NCI-H748 treated with DMSO at 0.1 percent for 48 hours (cell line): ENCODE results near the gene JHY.
"Not testable (repeated sequence)": the region's sequence is repeated elsewhere in the genome, so short reads cannot be mapped to it uniquely, and the experiment has no call there.

Source experiments
- DNase-seq: peaks from one replicate; lab custom pipeline; 2025; lab: John Stamatoyannopoulos, UW

Gene JHY

DNA sequence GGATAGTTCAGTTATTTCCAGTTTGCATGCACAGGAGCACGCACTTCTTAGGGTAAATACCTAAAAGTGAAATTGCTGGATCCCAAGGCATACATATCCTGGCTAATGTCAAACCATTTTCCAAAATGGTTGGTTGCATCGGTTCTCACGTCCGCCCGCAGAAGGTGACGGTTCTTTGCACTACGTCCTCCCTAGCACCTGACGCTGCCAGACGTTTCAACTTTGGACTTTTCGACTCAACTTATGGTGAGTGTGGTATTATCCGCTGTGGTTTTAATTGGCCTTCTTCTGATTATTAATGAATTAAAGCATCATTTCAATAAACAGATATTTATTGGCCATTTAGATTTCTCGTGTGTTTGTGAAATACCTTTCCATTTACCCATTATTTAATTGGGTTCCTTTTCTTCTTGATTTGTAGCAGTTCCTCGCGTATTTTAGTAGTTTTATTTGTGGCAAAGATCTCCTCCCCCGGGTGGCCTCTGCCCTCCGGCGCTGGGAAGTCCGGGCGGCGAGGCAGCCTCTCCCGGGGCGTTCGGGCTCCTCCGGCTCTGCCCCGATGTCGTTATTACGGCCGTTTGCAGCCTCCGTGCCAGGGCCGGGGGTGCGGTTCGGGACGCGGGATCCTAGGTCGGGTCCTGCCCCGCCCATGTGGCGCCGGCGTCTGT is at the start of gene JHY:
Gene JHY (plus strand): TSS at position 571 of the 668 bp plus-strand sequence. CDS start 3,091 bp downstream, outside the sequence.
- DNase-seq, result no peak

DNA sequence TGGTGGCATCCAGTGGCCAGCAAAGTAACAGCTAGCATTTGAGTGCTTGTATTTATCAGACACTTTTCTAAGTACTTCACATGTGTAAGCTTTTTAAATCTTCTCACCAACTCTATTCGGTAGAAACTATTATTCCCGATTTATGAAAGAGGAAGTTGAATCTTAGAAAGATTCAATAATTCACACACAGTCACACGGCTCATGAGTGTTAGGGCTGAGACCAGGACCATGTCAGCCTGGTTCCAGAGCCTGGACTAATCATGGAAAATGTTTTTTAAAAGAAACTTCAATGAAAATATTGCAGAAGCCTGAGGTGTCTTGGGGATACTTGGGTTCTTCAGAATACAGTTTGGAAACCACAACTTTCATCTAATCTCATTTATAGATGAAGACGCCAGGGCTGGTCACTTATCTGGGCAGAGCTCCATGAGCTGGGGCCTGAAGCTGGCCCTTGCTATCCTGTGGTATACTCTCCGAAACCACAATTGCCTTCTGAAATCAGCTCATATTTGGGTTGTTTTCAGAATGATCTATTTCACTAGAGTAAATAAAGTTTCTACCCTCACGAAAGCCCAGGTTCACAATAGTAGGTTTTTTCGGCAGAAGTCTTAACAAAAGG is 48.6 kb upstream of the JHY start:
- DNase-seq, result no peak

GRCh38 chr11:122836916-122837315 is 45.6 kb upstream of the JHY start:
- no peak for DNase-seq

- DNase-seq, result no peak
Observed at GRCh38 chr11:122837528-122838346, 44.8 kb upstream of the JHY start.

- DNase-seq, result peak; percentile 38
Observed at GRCh38 chr11:122843281-122844141, 39.0 kb upstream of the JHY start.

- no peak for DNase-seq
Observed at GRCh38 chr11:122847466-122847865, 35.1 kb upstream of the JHY start.

DNA sequence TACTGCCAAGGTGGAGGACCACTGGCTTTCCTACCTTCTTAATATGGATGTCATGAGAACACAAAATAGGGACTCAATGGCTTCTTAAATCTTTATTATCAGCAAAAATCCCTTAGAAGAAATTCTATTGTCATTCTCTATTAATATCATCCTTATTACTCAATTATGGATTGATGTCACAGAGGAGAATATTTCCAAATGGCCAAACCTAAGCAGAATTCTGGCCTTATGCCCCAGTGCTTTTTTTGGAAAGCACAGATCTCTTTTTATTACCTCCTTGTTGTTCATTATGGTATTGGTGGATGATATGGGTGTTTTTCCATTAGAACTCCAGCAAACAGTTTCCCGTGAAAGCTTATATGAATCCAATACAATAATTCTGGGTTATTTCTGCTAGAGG is 34.4 kb upstream of the JHY start:
- no peak for DNase-seq

DNA sequence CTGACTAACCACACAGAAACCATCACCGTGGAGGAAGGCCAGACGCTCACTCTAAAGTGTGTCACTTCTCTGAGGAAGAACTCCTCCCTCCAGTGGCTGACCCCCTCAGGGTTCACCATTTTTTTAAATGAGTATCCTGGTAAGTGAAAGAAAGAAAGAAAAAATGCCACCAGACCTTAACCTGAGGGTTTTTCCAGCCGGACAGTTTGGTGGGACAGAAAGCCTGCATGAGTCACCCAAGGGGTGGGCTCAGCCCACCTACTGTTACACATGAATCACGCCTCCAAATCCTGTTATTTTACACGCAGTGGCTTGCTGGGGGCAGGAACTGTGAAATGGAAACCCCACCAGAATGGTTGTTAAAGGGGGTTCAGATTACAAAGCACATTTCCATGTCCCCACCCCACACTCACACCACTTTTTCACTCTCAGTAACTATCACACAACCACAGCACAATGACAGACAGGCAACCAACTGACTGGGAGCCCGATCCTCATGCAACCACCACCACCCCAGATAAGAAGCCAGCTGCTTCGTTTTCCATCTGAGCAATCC is 32.4 kb upstream of the JHY start:
- DNase-seq, result no peak

- DNase-seq, result no peak
Observed at GRCh38 chr11:122851366-122851966, 31.1 kb upstream of the JHY start.

GRCh38 chr11:122852074-122852795 is 30.3 kb upstream of the JHY start:
- DNase-seq, result no peak

DNA sequence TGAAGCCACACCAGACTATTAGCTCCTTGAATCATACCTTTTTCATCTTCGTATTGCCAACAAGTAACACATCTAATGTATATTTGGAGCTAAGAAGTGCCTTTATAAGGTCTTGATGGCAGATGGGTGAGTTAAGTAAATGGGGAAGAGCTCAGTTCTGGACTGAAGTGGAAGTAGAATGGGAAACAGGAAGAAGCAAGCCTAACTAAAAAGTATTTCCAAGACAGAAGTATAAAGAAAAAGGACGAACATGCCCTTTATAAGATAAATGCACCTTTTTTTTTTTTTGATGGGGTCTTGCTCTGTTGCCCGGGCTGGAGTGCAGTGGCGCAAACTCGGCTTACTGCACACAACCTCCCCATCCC is 29.8 kb upstream of the JHY start:
- no peak for DNase-seq

- no peak for DNase-seq
Observed at GRCh38 chr11:122853261-122853660, 29.3 kb upstream of the JHY start.

GRCh38 chr11:122853971-122854446 is 28.6 kb upstream of the JHY start:
- peak; percentile 26 for DNase-seq

DNA sequence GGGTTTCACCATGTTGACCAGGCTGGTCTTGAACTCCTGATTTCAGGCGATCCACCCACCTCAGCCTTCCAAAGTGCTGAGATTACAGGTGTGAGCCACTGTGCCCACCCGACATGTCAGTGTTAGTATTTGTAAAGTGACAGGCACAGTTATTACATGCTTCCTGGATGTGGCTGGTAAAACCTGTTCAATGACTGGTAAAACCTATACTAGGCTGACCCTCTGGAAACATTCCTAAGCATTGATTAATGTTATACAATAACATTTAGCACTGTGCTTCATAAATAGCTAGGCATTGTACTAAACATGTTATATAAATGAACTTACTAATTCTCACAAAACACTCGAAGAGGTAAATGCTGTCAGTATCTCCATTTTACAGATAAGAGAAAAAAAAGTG is 20.9 kb upstream of the JHY start:
- no peak for DNase-seq

DNA sequence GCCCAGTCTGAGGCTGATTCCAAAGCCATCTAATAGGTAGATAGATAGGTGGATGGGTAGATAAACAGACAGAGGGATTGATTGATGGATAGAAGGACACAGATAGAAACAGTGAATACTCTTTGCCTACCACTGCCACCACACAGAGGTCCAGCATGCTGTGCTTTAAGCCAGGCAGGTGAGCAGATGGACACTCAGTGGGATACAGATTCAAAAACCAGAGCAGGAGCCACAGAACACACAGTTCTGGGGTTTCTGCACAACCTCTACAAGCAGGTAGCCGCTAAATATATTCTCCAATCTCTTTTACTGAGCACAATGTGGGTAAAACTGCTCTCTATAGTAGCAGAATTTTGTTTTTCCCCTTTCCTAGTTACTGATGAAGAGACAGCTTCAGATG is 20.5 kb upstream of the JHY start:
- no peak for DNase-seq

DNA sequence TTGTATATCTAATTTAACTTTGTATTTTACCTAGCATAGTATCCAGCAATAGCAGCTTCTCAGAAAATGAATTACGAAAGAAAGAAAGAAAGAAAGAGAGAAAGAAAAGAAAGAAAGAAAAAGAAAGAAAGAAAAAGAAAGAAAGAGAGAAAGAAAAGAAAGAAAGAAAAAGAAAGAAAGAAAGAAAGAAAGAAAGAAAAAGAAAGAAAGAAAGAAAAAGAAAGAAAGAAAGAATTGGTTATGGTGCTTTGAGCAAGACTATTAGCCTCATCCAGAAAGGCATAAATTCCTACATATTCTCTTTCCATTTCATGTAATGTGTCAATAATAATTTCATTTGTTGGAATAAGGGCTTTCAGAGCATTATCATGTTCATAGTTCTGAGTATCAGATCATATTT is 19.4 kb upstream of the JHY start:
- not testable (repeated sequence) for DNase-seq

- peak; percentile 2 for DNase-seq
Observed at GRCh38 chr11:122863704-122864326, 18.7 kb upstream of the JHY start.

GRCh38 chr11:122864386-122865115 is 18.0 kb upstream of the JHY start:
- DNase-seq, result no peak

DNA sequence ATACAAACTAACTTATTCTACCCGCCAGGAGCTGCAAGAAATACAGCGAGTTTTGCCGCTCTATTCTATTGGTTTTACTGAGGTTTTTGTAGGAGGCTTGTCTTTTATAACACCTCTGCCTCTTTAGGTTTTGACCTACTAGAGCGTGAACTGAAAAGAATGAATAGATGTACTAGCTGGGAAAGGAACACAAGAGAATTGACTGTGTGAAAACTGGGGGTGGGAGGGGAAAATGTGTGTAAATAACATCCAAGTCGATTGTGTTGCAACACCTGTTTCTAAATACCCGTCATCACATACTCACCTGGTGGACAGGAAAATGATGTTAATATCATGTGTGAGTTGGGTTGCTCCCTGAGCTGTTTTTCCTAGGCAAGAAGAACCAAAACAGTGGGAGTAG is 12.9 kb upstream of the JHY start:
- DNase-seq, result peak; percentile 8
